GM12878 (cell line): ENCODE results near the gene ZNF547. TPM values are rescaled to one million over a fixed set of nuclear protein-coding genes. Genes with fewer than 3 reads are reported as not detected.

Experiments
- ATAC-seq: fragments of 200-7000 bp; cut with Tn5 transposase; 3 replicates; pipeline ENCODE4 v1.9.1; 2020; ENCODE audit warnings: mild to moderate bottlenecking, moderate library complexity
- BruUV-seq: library from RNA; stranded (reverse); fragments of 400-500 nt; replicated peaks from 2 replicates; lab custom pipeline; 2021; lab: Mats Ljungman, UMichigan
- CTCF ChIA-PET: fragments of 300-600 bp; sonication (Branson Sonifier 250); formaldehyde crosslinking; extraction: SDS; loops from one replicate; lab custom pipeline; 2021; ENCODE audit warnings: inconsistent platforms; lab: Yijun Ruan, JAX
- POLR2A ChIA-PET: fragments of 350-600 bp; formaldehyde crosslinking; extraction: SDS; loops from one replicate; lab custom pipeline; 2021; ENCODE audit warnings: inconsistent platforms; lab: Charles Lee
- RAD21 ChIA-PET: fragments of 300-600 bp; sonication (Branson Sonifier 250); formaldehyde crosslinking; loops from one replicate; lab custom pipeline; 2023; ENCODE audit warnings: antibody characterized with exemption; ENCODE audit not compliant: unreplicated experiment; lab: Charles Lee
- SMC1A ChIA-PET: fragments of 300-600 bp; sonication (Branson Sonifier 250); formaldehyde crosslinking; loops from one replicate; lab custom pipeline; 2023; ENCODE audit not compliant: unreplicated experiment, uncharacterized antibody; lab: Charles Lee
- DNase-seq: peaks from one replicate; pipeline ENCODE4 v3.0.0-alpha.2; 2011; ENCODE audit warnings: low read depth, low spot score
- FAIRE-seq: peaks from 3 replicates; lab custom pipeline; 2011; peaks lifted over from hg19 to GRCh38; lab: Jason Lieb, UNC
- H2AFZ ChIP-seq: 2 replicates; pipeline ENCODE4 v1.6.0; 2011; ENCODE audit warnings: low read depth, low read length, control low read depth; ENCODE audit not compliant: control insufficient read depth
- H3K27ac ChIP-seq: 2 replicates; pipeline ENCODE4 v1.5.1; 2011; ENCODE audit warnings: control low read depth; ENCODE audit not compliant: control insufficient read depth, insufficient read depth
- H3K27me3 ChIP-seq, 2 experiments: replicated peaks in 1 of 2; 2 replicates each; pipeline versions ENCODE4 v1.6.0 to v1.6.1; 2011; ENCODE audit warnings: low read length in 1 of 2; ENCODE audit not compliant: control insufficient read depth in 2 of 2, insufficient read depth in 2 of 2
- H3K36me3 ChIP-seq, 2 experiments: 2 replicates each; pipeline ENCODE4 v1.5.1; 2011; ENCODE audit warnings: low read length in 1 of 2; ENCODE audit not compliant: control insufficient read depth in 2 of 2, insufficient read depth in 2 of 2
- H3K4me1 ChIP-seq: 2 replicates; pipeline ENCODE4 v1.6.1; 2011; ENCODE audit warnings: mild to moderate bottlenecking, low read length, moderate library complexity, mixed read lengths; ENCODE audit not compliant: control insufficient read depth, insufficient read depth
- H3K4me2 ChIP-seq: 2 replicates; pipeline ENCODE4 v1.6.0; 2011; ENCODE audit warnings: control low read depth; ENCODE audit not compliant: control insufficient read depth, insufficient read depth
- H3K4me3 ChIP-seq: fragments of 200-600 bp; sonication (generic); 2 replicates; pipeline ENCODE4 v1.5.1; 2016
- H3K79me2 ChIP-seq: 2 replicates; pipeline ENCODE4 v1.6.0; 2011; ENCODE audit warnings: low read length; ENCODE audit not compliant: control insufficient read depth, insufficient read depth
- H3K9ac ChIP-seq: 2 replicates; pipeline ENCODE4 v1.8.0; 2011; ENCODE audit warnings: low read length, control low read depth, mixed read lengths; ENCODE audit not compliant: control insufficient read depth, insufficient read depth
- H3K9me3 ChIP-seq: replicated peaks from 3 replicates; pipeline ENCODE4 v1.5.1; 2011; ENCODE audit warnings: mild to moderate bottlenecking, low read length; ENCODE audit not compliant: control insufficient read depth, insufficient read depth
- H4K20me1 ChIP-seq: 2 replicates; pipeline ENCODE4 v1.6.0; 2011; ENCODE audit not compliant: control insufficient read depth, insufficient read depth
- ATF7 ChIP-seq: fragments of 450-650 bp; IDR thresholded peaks from 2 replicates; pipeline ENCODE4 v1.6.1; 2016; ENCODE audit warnings: low read depth, mild to moderate bottlenecking
- CEBPB ChIP-seq, 2 experiments: fragments of 150-350 bp in 1 of 2; IDR thresholded peaks; 2 replicates each; pipeline ENCODE4 v1.6.1; 2012 to 2014; ENCODE audit warnings: low read depth in 2 of 2, low read length in 2 of 2, borderline replicate concordance in 1 of 2, inconsistent platforms in 1 of 2
- CHD4 ChIP-seq: fragments of 200-600 bp; sonication (generic); IDR thresholded peaks from 2 replicates; pipeline ENCODE4 v1.6.1; 2016; ENCODE audit warnings: mild to moderate bottlenecking
- ELK1 ChIP-seq: IDR thresholded peaks from 2 replicates; pipeline ENCODE4 v1.6.1; 2012; ENCODE audit warnings: low read depth, low read length, improper control_type of control experiment
- MXI1 ChIP-seq: fragments of 150-350 bp; IDR thresholded peaks from 2 replicates; pipeline ENCODE4 v1.6.1; 2011; ENCODE audit warnings: low read depth, mild to moderate bottlenecking, inconsistent platforms, low read length, improper control_type of control experiment
- MYB ChIP-seq: fragments of 150-350 bp; IDR thresholded peaks from 2 replicates; pipeline ENCODE4 v1.6.1; 2014; ENCODE audit warnings: mild to moderate bottlenecking, low read depth, low read length, borderline replicate concordance
- NR2C1 ChIP-seq: fragments of 450-650 bp; IDR thresholded peaks from 2 replicates; pipeline ENCODE4 v1.6.1; 2017; ENCODE audit warnings: antibody characterized with exemption, mild to moderate bottlenecking, moderate library complexity
- PML ChIP-seq: IDR thresholded peaks from 2 replicates; pipeline ENCODE4 v1.6.1; 2012; ENCODE audit warnings: low read length, inconsistent platforms
- POLR2AphosphoS2 ChIP-seq: IDR thresholded peaks from 2 replicates; pipeline ENCODE4 v1.6.1; 2011; ENCODE audit warnings: low read depth, mild to moderate bottlenecking, low read length, improper control_type of control experiment, moderate library complexity
- POLR2AphosphoS5 ChIP-seq: IDR thresholded peaks from 2 replicates; pipeline ENCODE4 v1.6.1; 2011; ENCODE audit warnings: mild to moderate bottlenecking, low read length, inconsistent platforms
- RBBP5 ChIP-seq: fragments of 200-600 bp; sonication (generic); conservative IDR thresholded peaks from 2 replicates; pipeline ENCODE4 v1.6.1; 2016
- RFX5 ChIP-seq: IDR thresholded peaks from 2 replicates; pipeline ENCODE4 v1.6.1; 2011; ENCODE audit warnings: low read depth, low read length, improper control_type of control experiment
- YY1 ChIP-seq: IDR thresholded peaks from 2 replicates; pipeline ENCODE4 v1.6.1; 2011; ENCODE audit warnings: low read depth, mild to moderate bottlenecking, low read length
- WGBS: methylation state at CpG from one replicate; pipeline ENCODE4 v1.1.6; 2016; ENCODE audit warnings: low lambda C conversion rate; ENCODE audit not compliant: insufficient replicate concordance, insufficient coverage; ENCODE audit errors: missing lambda C conversion rate; 5-methylcytosine and 5-hydroxymethylcytosine counted together
- in situ Hi-C: fragments of 300-500 bp; cut with MboI; formaldehyde crosslinking; loops from 9 replicates; pipeline ENCODE4 v1.14.3; 2018; ENCODE audit warnings: mixed read lengths
- intact Hi-C: fragments of 100-400 bp; cut with micrococcal nuclease; formaldehyde crosslinking; loops from one replicate; pipeline ENCODE4 v1.14.2; 2022; ENCODE audit not compliant: unreplicated experiment
- polyA plus RNA-seq, 11 experiments: library from polyadenylated mRNA; depleted of rRNA in 4 of 11; unstranded in 6 of 11; stranded (reverse) in 5 of 11; fragments of >200 nt; fragmentation: Nextera tagmentation in 4 of 11; fragmentation: Illumina TruSeq in 1 of 11; extraction: Ambion mirVana in 4 of 11; extraction: Trizol in 1 of 11; gene quantifications; 1 replicate in 1 of 11; 2 replicates in 10 of 11; pipeline versions ENCODE4 v1.2.1 to v1.2.3, GENCODE V29; 2011 to 2016; ENCODE audit warnings: inconsistent platforms in 2 of 11, missing spikeins in 2 of 11, low read depth in 1 of 11
- total RNA-seq, 4 experiments: library from RNA; depleted of rRNA in 3 of 4; stranded (reverse); fragments of >200 nt in 3 of 4; fragmentation: Illumina TruSeq in 1 of 4; extraction: Trizol in 1 of 4; gene quantifications; 2 replicates each; pipeline versions ENCODE4 v1.2.1 to v1.2.3, GENCODE V29; 2013 to 2021
- TF ChIP-seq, protein P1 (sequence below): IDR thresholded peaks from 2 replicates; pipeline ENCODE4 v1.6.1; 2012; ENCODE audit warnings: low read depth, low read length, improper control_type of control experiment
- TF ChIP-seq, protein P2 (sequence below): fragments of 450-650 bp; IDR thresholded peaks from 2 replicates; pipeline ENCODE4 v1.6.1; 2016; ENCODE audit warnings: mild to moderate bottlenecking
- TF ChIP-seq, protein P3 (sequence below): IDR thresholded peaks from 2 replicates; pipeline ENCODE4 v1.6.1; 2011; ENCODE audit warnings: mild to moderate bottlenecking, low read depth, low read length, moderate library complexity; ENCODE audit not compliant: insufficient replicate concordance

Gene ZNF547
- total and polyA plus RNA-seq, 10 of the 15 experiments (the other 5 are each of a cell fraction or from before 2014, with no cell fraction given), result 2.3 to 6.0 (median 3.3) TPM

DNA sequence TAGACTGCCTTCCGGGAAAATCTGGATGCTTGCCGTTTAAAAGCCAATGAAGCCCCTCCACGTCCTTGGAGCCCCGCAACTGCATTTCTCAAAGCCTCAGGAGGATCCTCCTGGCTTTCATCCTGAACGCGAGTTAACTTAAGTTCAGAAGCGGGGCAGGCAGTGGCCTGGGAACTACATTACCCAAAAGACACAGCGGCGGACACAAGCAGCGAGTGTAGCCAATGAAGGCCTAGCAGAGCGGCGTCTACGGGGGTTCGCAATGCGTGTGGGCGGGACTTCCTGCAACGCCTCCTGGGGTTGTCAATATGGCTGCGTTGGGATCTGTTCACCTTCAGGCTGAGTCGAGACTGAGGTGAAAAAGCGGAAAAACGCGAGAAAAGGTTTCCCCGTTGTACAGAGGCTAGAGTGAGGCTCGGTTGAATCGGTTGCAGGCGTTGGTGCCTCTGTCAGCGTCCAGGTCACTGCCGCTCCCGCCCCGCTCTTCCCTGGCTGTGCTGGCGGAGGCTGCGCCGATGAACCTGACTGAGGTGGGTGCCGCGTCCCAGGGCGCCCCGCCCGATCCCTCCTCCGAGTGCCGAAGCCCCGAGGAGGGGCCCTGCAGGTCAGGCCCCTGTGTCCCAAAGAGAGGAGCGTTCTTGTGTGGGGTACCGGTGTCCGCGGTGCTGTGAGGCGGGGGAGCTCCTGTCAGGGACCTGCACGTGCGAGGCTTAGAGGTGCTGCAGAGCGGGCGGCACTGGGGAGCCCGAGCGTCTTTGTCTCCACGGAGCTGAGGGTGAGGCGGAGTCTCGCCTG, 47.7 kb downstream of the ZNF547 start, which contains the start of gene ZNF17:
Gene ZNF17, plus strand, starts transcription at position 285 of the 795 bp plus-strand sequence. CDS start 2,455 bp downstream, outside the sequence.
- intact Hi-C loops (no loop called here), in situ Hi-C loops (no loop called here)
- TSS peak; percentile 84 for BruUV-seq
- WGBS, result 2% methylated on average over 55 of the region's 55 CpGs
- ChIA-PET CTCF (interaction anchor here (1.9 kb wide), 1 partner anchor 16 kb away, joined by 4 read pairs; no protein-coding TSS in a partner anchor), SMC1A (no interaction called here), POLR2A (no interaction called here), RAD21 (no interaction called here)
- FAIRE-seq (peak; percentile 97), ATAC-seq (peak; percentile 100), DNase-seq (peak; percentile 75)
- Histone ChIP-seq H3K4me1 (peaks cover 6% of the 10 kb centered on the region), H3K4me2 (peak within 1 kb of the TSS; percentile 96), H3K27me3 (no peaks in the 10 kb centered on the region), H4K20me1 (no peaks in the 10 kb centered on the region), H3K36me3 (peaks cover 0 to 3% of the 10 kb centered on the region in 2 experiments; a peak in 1 of 4 replicates), H3K79me2 (peaks cover 9% of the 10 kb centered on the region), H3K27ac (peak within 1 kb of the TSS; percentile 25), H3K9me3 (no peaks in the 10 kb centered on the region; the same call in 2 of the 3 replicates), H3K4me3 (peak within 1 kb of the TSS; percentile 94), H3K9ac (peak within 1 kb of the TSS; percentile 81), H2AFZ (peak within 1 kb of the TSS; percentile 56)
- TF ChIP-seq, protein P1, sequence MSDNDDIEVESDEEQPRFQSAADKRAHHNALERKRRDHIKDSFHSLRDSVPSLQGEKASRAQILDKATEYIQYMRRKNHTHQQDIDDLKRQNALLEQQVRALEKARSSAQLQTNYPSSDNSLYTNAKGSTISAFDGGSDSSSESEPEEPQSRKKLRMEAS, result peak; percentile 25; the same call in 1 of the 2 replicates
- 0 out of 2 replicates have a peak, but pooled peaks have one; percentile 16 for TF ChIP-seq ATF7
- TF ChIP-seq POLR2AphosphoS2, result peak; percentile 74; the same call in 1 of the 2 replicates
- no peak for TF ChIP-seq RBBP5
- peak; percentile 96 for TF ChIP-seq YY1
- TF ChIP-seq, protein P2, sequence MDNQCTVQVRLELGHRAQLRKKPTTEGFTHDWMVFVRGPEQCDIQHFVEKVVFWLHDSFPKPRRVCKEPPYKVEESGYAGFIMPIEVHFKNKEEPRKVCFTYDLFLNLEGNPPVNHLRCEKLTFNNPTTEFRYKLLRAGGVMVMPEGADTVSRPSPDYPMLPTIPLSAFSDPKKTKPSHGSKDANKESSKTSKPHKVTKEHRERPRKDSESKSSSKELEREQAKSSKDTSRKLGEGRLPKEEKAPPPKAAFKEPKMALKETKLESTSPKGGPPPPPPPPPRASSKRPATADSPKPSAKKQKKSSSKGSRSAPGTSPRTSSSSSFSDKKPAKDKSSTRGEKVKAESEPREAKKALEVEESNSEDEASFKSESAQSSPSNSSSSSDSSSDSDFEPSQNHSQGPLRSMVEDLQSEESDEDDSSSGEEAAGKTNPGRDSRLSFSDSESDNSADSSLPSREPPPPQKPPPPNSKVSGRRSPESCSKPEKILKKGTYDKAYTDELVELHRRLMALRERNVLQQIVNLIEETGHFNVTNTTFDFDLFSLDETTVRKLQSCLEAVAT, result 0 out of 2 replicates have a peak, but pooled peaks have one; percentile 25
- TF ChIP-seq NR2C1, result peak; percentile 88
- TF ChIP-seq MXI1, result no peak; the same call in none of the 2 replicates
- TF ChIP-seq ELK1, result peak; percentile 53; the same call in 1 of the 2 replicates
- TF ChIP-seq PML, result no peak
- TF ChIP-seq CEBPB (IDR thresholded peaks at IDR 0.05; ENCODE audit: borderline replicate concordance in 1 of 2, low read depth in 2 of 2, low read length in 2 of 2), result no peak
- no peak for TF ChIP-seq MYB
- peak; percentile 84 for TF ChIP-seq POLR2AphosphoS5
- TF ChIP-seq, protein P3, sequence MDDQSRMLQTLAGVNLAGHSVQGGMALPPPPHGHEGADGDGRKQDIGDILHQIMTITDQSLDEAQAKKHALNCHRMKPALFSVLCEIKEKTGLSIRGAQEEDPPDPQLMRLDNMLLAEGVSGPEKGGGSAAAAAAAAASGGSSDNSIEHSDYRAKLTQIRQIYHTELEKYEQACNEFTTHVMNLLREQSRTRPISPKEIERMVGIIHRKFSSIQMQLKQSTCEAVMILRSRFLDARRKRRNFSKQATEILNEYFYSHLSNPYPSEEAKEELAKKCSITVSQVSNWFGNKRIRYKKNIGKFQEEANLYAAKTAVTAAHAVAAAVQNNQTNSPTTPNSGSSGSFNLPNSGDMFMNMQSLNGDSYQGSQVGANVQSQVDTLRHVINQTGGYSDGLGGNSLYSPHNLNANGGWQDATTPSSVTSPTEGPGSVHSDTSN, result peak; percentile 95
- TF ChIP-seq RFX5, result no peak
- no peak for TF ChIP-seq CHD4
